Activated T-cell treated with anti-CD3 and anti-CD28 coated beads, Interleukin-2, amount 50 U/mL, for 72 hours (primary cell): ENCODE data around the gene SERINC5. TPM values are rescaled to one million over a fixed set of nuclear protein-coding genes. Genes with fewer than 3 reads are reported as not detected.

ENCODE experiments used
- ATAC-seq, 2 donors: fragments of 150-1000 bp; cut with Tn5 transposase; replicated peaks in 1 of 2; 2 replicates each; pipeline ENCODE4 v1.10.0; 2021; ENCODE audit warnings: moderate library complexity in 2 of 2, mild to moderate bottlenecking in 1 of 2
- DNase-seq, 2 donors: peaks; one replicate each; pipeline ENCODE4 v3.0.0; 2021 to 2022; ENCODE audit warnings: mixed read lengths in 1 of 2
- H3K27ac Mint-ChIP-seq: one replicate; pipeline ENCODE4 v1.8.0; 2022; ENCODE audit warnings: mild to moderate bottlenecking, moderate library complexity, mixed read lengths
- H3K27me3 Mint-ChIP-seq: one replicate; pipeline ENCODE4 v1.8.0; 2022; ENCODE audit warnings: low read depth, mixed read lengths
- H3K36me3 Mint-ChIP-seq, 2 donors: one replicate each; pipeline ENCODE4 v1.8.0; 2022; ENCODE audit warnings: mixed read lengths in 2 of 2, mild to moderate bottlenecking in 1 of 2; ENCODE audit not compliant: insufficient read depth in 2 of 2
- H3K4me1 Mint-ChIP-seq: one replicate; pipeline ENCODE4 v1.8.0; 2022; ENCODE audit warnings: low read depth, mixed read lengths
- H3K4me3 Mint-ChIP-seq, 2 donors: one replicate each; pipeline ENCODE4 v1.8.0; 2022; ENCODE audit warnings: mild to moderate bottlenecking in 2 of 2, mixed read lengths in 2 of 2, moderate library complexity in 2 of 2
- H3K9me3 Mint-ChIP-seq, 2 donors: one replicate each; pipeline ENCODE4 v1.8.0; 2022; ENCODE audit warnings: mixed read lengths in 2 of 2
- total RNA-seq, 2 donors: library from RNA; stranded (reverse); gene quantifications; one replicate each; pipeline ENCODE4 v1.2.3, GENCODE V29; 2022

SERINC5 gene
- total RNA-seq, 2 donors from 2014 or later, result 41.1 to 48.3 TPM

GRCh38 chr5:80077051-80077714 lies 178.7 kb downstream of the SERINC5 start:
- H3K27ac Mint-ChIP-seq, result no peak overlapping the region
- H3K4me3 Mint-ChIP-seq, result no peak overlapping the region
- H3K4me1 Mint-ChIP-seq, result no peaks in the 10 kb centered on the region
- no peaks in the 10 kb centered on the region for H3K36me3 Mint-ChIP-seq
- ATAC-seq (no peak), DNase-seq (no peak)
- H3K27me3 Mint-ChIP-seq, result no peaks in the 10 kb centered on the region
- no peaks in the 10 kb centered on the region for H3K9me3 Mint-ChIP-seq

DNA sequence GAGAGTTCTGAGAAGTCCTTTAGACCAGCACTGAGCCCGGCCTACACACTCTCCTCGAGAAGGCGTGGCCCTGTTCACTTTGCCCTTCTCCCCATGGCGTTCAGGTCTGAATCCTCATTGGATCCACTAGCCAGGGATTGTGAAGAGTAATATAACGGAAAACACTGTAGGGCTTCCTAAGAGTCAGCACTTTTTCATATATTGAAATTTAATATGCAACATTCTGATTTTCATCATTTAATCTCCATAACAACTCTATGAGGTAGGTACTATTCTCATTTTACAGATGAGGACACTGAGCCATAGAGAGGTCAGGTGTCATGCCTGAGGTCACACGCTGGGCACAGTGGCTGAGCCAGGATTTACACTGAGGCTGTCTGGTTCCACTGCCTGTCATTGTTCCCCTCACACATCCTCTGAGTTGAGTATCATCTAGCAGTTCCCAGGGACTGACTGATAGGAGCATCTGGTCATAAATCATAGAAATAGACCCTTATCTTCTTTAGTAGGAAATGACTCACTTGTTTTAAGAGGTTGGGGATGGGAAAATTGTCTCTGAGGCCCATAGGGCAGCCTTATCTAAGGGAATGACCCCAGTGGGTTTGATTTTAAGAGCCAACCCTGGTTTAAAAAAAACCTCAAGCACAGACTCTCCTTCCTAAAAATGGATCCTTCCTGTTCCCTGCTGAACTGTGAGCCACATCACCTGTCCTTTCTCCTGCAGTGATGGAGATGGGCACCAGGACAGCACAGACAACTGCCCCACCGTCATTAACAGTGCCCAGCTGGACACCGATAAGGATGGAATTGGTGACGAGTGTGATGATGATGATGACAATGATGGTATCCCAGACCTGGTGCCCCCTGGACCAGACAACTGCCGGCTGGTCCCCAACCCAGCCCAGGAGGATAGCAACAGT lies 179.5 kb downstream of the SERINC5 start:
- ATAC-seq, result no peak
- Mint-ChIP-seq H3K4me1 (no peaks in the 10 kb centered on the region), H3K4me3 (no peak overlapping the region), H3K27ac (no peak overlapping the region), H3K9me3 (no peaks in the 10 kb centered on the region), H3K27me3 (no peaks in the 10 kb centered on the region), H3K36me3 (no peaks in the 10 kb centered on the region)
- DNase-seq, result no peak

DNA sequence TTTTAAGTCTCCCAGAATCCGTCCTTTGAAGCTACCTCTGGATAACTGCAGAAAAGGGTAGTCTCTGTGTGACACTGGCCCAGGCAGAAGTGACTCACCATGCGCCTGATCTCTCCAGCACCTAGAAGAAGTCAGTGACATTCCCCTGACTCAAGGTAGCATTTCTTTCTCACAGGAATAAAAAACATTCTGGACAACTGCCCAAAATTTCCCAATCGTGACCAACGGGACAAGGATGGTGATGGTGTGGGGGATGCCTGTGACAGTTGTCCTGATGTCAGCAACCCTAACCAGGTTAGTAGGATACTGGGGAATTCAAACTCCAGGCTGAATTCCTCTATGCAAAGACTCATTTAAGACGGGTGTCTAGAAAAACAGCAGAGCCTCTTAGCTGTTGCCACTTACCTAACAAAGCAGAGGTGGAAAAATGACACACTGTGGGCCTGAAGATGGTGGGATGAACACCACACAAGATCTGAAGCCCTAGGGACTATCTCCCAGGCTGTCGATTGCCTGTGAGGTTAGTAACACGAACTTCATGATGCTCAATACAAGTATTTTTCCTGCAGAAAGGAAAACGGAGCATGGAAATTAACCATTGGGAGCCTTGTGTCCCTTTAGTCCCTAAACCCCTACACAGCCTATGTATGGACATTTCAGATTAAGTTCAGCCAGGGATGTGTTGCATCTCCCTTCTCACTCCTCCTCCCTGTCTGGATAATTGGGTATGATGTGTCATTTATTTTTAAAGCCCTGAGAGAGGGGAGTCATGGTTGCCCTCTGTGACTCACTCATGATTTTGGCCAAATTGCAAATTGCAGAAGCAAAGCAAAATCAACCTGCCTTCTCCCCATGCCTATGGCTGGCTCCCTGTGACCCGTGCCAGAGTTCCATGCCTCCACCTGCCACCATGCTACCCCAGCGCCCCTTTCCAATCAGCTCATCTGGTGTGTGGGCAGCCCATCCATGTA lies 183.5 kb downstream of the SERINC5 start:
- ATAC-seq, result no peak
- peaks cover 16% of the 10 kb centered on the region for H3K4me1 Mint-ChIP-seq
- no peaks in the 10 kb centered on the region for H3K36me3 Mint-ChIP-seq
- no peak overlapping the region for H3K4me3 Mint-ChIP-seq
- H3K27ac Mint-ChIP-seq, result no peak overlapping the region
- H3K27me3 Mint-ChIP-seq, result no peaks in the 10 kb centered on the region
- no peak for DNase-seq
- no peaks in the 10 kb centered on the region for H3K9me3 Mint-ChIP-seq

DNA sequence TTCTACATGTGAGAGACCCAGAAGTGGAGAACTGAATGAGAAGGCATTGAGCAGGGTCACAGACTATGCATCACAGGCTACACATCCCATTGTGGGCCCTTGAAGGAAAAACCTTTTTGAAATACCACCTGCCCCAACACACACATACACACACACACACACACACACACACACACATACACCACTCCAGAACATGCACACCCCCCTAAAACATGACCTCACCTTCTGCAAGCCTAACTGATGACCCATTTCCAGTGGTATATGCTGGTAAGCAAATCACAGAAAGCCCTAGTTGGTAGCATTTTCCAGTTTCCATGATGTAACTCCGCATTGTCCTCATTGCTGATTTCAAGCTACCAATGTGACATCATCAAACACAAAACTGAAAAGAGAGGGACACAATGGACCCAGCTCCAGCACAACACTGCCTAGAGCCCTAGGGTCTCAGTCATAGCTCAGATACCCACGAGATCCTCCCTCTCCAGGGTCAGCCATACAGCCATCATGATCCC lies 184.3 kb downstream of the SERINC5 start:
- H3K4me1 Mint-ChIP-seq, result peaks cover 16% of the 10 kb centered on the region
- H3K9me3 Mint-ChIP-seq, result no peaks in the 10 kb centered on the region
- no peaks in the 10 kb centered on the region for H3K36me3 Mint-ChIP-seq
- no peak overlapping the region for H3K27ac Mint-ChIP-seq
- no peak for DNase-seq
- H3K4me3 Mint-ChIP-seq, result no peak overlapping the region
- no peaks in the 10 kb centered on the region for H3K27me3 Mint-ChIP-seq
- ATAC-seq, result no peak

- peaks cover 16% of the 10 kb centered on the region for H3K4me1 Mint-ChIP-seq
- H3K27me3 Mint-ChIP-seq, result no peaks in the 10 kb centered on the region
- peak overlapping the region; percentile 12 for H3K27ac Mint-ChIP-seq
- ATAC-seq (no peak), DNase-seq (no peak)
- H3K9me3 Mint-ChIP-seq, result no peaks in the 10 kb centered on the region
- no peak overlapping the region for H3K4me3 Mint-ChIP-seq
- no peaks in the 10 kb centered on the region for H3K36me3 Mint-ChIP-seq
Observed at GRCh38 chr5:80070338-80071056, 185.4 kb downstream of the SERINC5 start.

- Mint-ChIP-seq H3K9me3 (no peaks in the 10 kb centered on the region), H3K4me3 (no peak overlapping the region)
- ATAC-seq, result no peak
Observed at GRCh38 chr5:80069918-80070318, 185.9 kb downstream of the SERINC5 start.

DNA sequence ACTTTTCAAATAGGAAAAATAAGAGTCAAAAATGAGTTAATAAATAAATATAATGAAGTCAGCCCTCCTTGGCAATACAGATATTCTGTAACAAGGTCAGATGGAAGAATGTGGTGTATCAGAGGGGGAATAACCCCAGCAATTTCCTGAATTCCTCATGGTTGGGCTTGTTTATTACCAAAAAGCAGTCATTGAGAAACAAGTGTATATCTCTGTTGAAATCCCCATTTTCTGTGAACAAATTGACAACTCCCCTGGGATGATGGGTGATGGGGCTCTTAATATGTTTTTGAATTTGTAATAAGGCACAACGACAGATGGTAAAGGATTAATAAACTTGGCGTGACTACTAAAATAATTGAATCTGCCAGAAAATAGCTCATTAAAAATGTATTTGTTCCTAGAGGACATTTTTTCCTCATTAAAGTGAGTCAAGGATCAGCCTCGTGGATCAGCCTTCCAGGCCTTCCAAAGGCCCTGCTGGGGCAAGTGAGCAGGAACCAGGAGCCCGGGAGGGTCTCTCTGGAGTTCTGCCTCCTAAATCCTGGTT lies 186.5 kb downstream of the SERINC5 start:
- Mint-ChIP-seq H3K27ac (no peak overlapping the region), H3K9me3 (no peaks in the 10 kb centered on the region), H3K27me3 (no peaks in the 10 kb centered on the region), H3K4me3 (no peak overlapping the region), H3K36me3 (no peaks in the 10 kb centered on the region), H3K4me1 (peaks cover 16% of the 10 kb centered on the region)
- no peak for DNase-seq
- no peak for ATAC-seq

More at GRCh38 chr5:80069918-80070318, 185.9 kb downstream of the SERINC5 start:
- peaks cover 16% of the 10 kb centered on the region for H3K4me1 Mint-ChIP-seq
- DNase-seq, result no peak
- H3K27me3 Mint-ChIP-seq, result no peaks in the 10 kb centered on the region
- H3K36me3 Mint-ChIP-seq, result no peaks in the 10 kb centered on the region
- H3K27ac Mint-ChIP-seq, result peak overlapping the region; percentile 12

- Mint-ChIP-seq H3K27me3 (no peaks in the 10 kb centered on the region), H3K27ac (no peak overlapping the region), H3K4me1 (peaks cover 16% of the 10 kb centered on the region), H3K4me3 (no peak overlapping the region), H3K9me3 (no peaks in the 10 kb centered on the region), H3K36me3 (no peaks in the 10 kb centered on the region)
- DNase-seq (no peak), ATAC-seq (no peak)
Observed at GRCh38 chr5:80068775-80069174, 187.1 kb downstream of the SERINC5 start.

DNA sequence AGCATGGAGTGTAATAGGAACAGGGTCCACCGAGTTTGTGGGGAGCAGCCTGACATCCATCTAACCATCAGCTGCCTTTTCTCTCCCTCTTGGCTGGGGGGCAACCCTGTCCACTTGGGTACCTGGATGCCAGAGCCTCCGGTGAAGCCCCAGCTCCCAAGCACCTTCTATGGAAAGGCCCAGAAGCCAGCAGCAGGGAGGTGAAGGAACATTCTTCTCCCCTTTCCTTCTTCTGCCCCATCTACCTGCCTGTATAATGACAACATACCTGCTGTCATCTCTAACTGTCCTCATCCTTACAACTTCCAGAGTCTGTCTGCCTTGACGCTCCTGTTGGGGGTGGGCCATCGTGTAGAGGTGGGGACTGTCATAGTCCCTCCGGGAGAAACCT lies 187.6 kb downstream of the SERINC5 start:
- no peak for ATAC-seq
- Mint-ChIP-seq H3K27ac (no peak overlapping the region), H3K9me3 (no peaks in the 10 kb centered on the region), H3K4me3 (no peak overlapping the region), H3K27me3 (no peaks in the 10 kb centered on the region), H3K4me1 (peaks cover 16% of the 10 kb centered on the region), H3K36me3 (no peaks in the 10 kb centered on the region)
- no peak for DNase-seq

- no peaks in the 10 kb centered on the region for H3K36me3 Mint-ChIP-seq
- no peak for DNase-seq
- no peak overlapping the region for H3K27ac Mint-ChIP-seq
- H3K27me3 Mint-ChIP-seq, result no peaks in the 10 kb centered on the region
- peaks cover 16% of the 10 kb centered on the region for H3K4me1 Mint-ChIP-seq
- no peaks in the 10 kb centered on the region for H3K9me3 Mint-ChIP-seq
- H3K4me3 Mint-ChIP-seq, result no peak overlapping the region
- ATAC-seq, result no peak
Observed at GRCh38 chr5:80067531-80068245, 188.2 kb downstream of the SERINC5 start.

DNA sequence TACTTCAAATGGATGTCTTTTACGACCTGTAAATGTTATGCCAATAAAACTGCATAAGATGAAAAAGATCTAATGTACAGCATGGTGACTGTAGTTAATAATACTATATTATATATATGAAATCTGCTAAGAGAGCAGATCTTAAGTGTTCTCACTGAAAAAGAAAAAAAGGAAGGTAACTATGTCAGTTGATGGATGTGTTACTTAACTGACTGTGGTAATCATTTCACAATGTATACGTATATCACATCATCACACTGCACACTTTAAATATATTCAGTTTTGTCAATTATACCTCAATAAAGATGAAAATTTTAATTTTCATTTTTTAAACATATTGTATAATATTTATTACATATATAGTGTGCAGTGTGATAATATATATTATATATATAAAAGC lies 188.8 kb downstream of the SERINC5 start:
- Mint-ChIP-seq H3K27me3 (no peaks in the 10 kb centered on the region), H3K27ac (no peak overlapping the region), H3K9me3 (no peaks in the 10 kb centered on the region), H3K36me3 (no peaks in the 10 kb centered on the region), H3K4me1 (peaks cover 16% of the 10 kb centered on the region), H3K4me3 (no peak overlapping the region)
- ATAC-seq (no peak), DNase-seq (no peak)
